Peyer's patch (tissue), 4 donors: ENCODE results near the gene SCN5A. TPM values are rescaled to one million over a fixed set of nuclear protein-coding genes. Genes with fewer than 3 reads are reported as not detected.

Source experiments
- DNase-seq, 3 donors: peaks; one replicate each; pipeline ENCODE4 v3.0.0-alpha.2; 2017 to 2019
- H3K27ac ChIP-seq, 4 donors: fragments of 200-600 bp; sonication (generic); one replicate each; pipeline ENCODE4 v1.5.1; 2016 to 2019
- H3K27me3 ChIP-seq, 2 donors: fragments of 200-600 bp; sonication (generic); one replicate each; pipeline ENCODE4 v1.5.1; 2019
- H3K36me3 ChIP-seq, 3 donors: fragments of 200-600 bp; sonication (generic); one replicate each; pipeline ENCODE4 v1.5.1; 2016 to 2019
- H3K4me1 ChIP-seq, 4 donors: fragments of 200-600 bp; sonication (generic); one replicate each; pipeline ENCODE4 v1.5.1; 2016 to 2019
- H3K4me3 ChIP-seq, 4 donors: fragments of 200-600 bp; sonication (generic); 1 replicate in 3 of 4; 2 replicates in 1 of 4; pipeline ENCODE4 v1.5.1; 2016 to 2019; ENCODE audit warnings: mild to moderate bottlenecking in 1 of 4
- H3K9me3 ChIP-seq, 4 donors: fragments of 200-600 bp; sonication (generic); one replicate each; pipeline ENCODE4 v1.5.1; 2016 to 2019; ENCODE audit warnings: mild to moderate bottlenecking in 1 of 4
- CTCF ChIP-seq, 6 experiments: fragments of 450-650 bp in 4 of 6; fragments of 200-600 bp in 2 of 6; sonication (generic) in 1 of 6; IDR thresholded peaks; one replicate each; pipeline ENCODE4 v1.5.1; 2017 to 2019; ENCODE audit warnings: antibody characterized with exemption in 6 of 6, mild to moderate bottlenecking in 3 of 6, moderate library complexity in 1 of 6
- POLR2A ChIP-seq, 2 donors: fragments of 450-650 bp; IDR thresholded peaks; one replicate each; pipeline ENCODE4 v1.5.1; 2017; ENCODE audit warnings: antibody characterized with exemption in 2 of 2, mild to moderate bottlenecking in 2 of 2, moderate library complexity in 2 of 2
- total RNA-seq, 4 donors: library from RNA; depleted of rRNA; stranded (reverse); fragments of >200 nt; gene quantifications; one replicate each; pipeline ENCODE4 v1.1.0, GENCODE V29; 2016

Gene SCN5A
- total RNA-seq, 4 donors from 2014 or later, result 0.13 TPM; not detected in 3

- no peaks in the 10 kb centered on the region for H3K27me3 ChIP-seq
- no peak overlapping the region for H3K27ac ChIP-seq
- no peaks in the 10 kb centered on the region for H3K4me1 ChIP-seq
- TF ChIP-seq POLR2A (IDR thresholded peaks at IDR 0.05) (no peak), CTCF (IDR thresholded peaks at IDR 0.05) (no peak)
- no peaks in the 10 kb centered on the region for H3K9me3 ChIP-seq
- H3K4me3 ChIP-seq, result no peak overlapping the region
- no peaks in the 10 kb centered on the region for H3K36me3 ChIP-seq
- DNase-seq, result peak in 2 of 3 donors; percentile 20 to 30
These were observed 62.7 kb downstream of the SCN5A start for GRCh38 chr3:38586546-38587520.

- H3K27me3 ChIP-seq, result no peaks in the 10 kb centered on the region
- DNase-seq, result peak in 2 of 3 donors; percentile 23 to 25
- H3K9me3 ChIP-seq, result no peaks in the 10 kb centered on the region
- TF ChIP-seq POLR2A (IDR thresholded peaks at IDR 0.05) (no peak), CTCF (IDR thresholded peaks at IDR 0.05) (no peak)
- no peaks in the 10 kb centered on the region for H3K36me3 ChIP-seq
- H3K4me1 ChIP-seq, result no peaks in the 10 kb centered on the region
- no peak overlapping the region for H3K27ac ChIP-seq
- no peak overlapping the region for H3K4me3 ChIP-seq
These were observed 63.6 kb downstream of the SCN5A start for GRCh38 chr3:38585791-38586420.

DNA sequence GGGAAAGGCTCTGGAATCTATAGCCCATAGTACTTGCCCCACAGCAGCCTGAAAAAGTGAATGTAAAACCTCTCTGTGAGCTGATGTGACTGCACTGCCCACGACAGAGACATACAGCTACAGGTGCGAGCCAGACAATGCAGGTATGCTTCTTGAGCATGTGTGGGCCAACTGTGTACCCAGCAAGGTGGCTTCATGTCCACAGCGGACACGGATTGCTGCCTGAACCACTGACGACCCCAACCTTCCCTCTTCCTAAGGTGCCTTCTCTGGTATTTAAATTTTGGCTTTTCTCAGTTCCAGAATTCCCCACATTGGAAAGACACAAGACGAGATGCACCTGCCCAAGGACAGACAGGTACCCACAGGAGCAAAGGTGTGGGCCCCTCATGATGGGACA lies 65.8 kb downstream of the SCN5A start:
- Histone ChIP-seq H3K27ac (no peak overlapping the region), H3K27me3 (no peaks in the 10 kb centered on the region), H3K36me3 (no peaks in the 10 kb centered on the region), H3K4me1 (no peaks in the 10 kb centered on the region), H3K4me3 (no peak overlapping the region), H3K9me3 (no peaks in the 10 kb centered on the region)
- peak in 2 of 3 donors; percentile 9 to 25 for DNase-seq
- TF ChIP-seq POLR2A (IDR thresholded peaks at IDR 0.05) (no peak), CTCF (IDR thresholded peaks at IDR 0.05) (no peak)

DNA sequence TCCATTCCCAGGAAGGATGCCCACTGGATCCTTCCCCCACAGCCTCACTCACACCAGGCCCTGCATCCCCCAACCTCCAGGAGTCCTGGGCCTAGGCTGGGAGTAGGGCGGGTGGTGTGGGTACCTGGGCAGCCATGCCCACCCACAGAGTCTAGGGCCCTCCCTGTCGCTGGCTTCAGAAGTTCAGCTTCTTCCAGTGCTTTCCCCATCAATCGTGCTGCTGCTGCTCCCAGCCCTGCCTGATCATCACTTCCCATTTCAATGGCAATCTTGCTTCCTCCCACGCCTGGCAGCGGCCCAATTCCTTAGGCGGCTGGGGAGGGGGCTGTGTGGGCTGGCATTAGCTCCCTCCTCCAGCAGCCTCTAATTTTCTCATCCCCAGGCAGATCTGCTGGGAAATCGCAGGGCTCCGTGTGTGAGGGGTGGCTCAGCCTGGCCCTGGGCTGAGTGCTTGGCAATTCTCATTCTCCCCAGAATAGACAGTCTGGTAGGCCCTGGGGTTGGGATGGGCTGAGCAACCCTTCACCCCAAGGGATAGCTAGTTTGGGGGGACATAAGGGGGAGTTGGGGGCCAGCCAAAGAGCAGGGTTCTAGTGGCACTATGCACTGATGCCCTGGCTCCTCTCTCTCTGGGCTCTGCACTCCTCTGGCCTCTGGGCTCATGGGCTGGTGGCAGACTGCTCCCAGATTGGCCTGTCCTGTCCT lies 66.4 kb downstream of the SCN5A start:
- DNase-seq, result peak in 2 of 3 donors; percentile 16 to 30
- no peaks in the 10 kb centered on the region for H3K36me3 ChIP-seq
- no peak overlapping the region for H3K27ac ChIP-seq
- TF ChIP-seq CTCF (IDR thresholded peaks at IDR 0.05) (no peak), POLR2A (IDR thresholded peaks at IDR 0.05) (no peak)
- no peaks in the 10 kb centered on the region for H3K27me3 ChIP-seq
- no peaks in the 10 kb centered on the region for H3K9me3 ChIP-seq
- no peak overlapping the region for H3K4me3 ChIP-seq
- no peaks in the 10 kb centered on the region for H3K4me1 ChIP-seq

- H3K27me3 ChIP-seq, result no peaks in the 10 kb centered on the region
- TF ChIP-seq POLR2A (IDR thresholded peaks at IDR 0.05), result no peak
- H3K9me3 ChIP-seq, result no peaks in the 10 kb centered on the region
- H3K36me3 ChIP-seq, result no peaks in the 10 kb centered on the region
- no peaks in the 10 kb centered on the region for H3K4me1 ChIP-seq
- H3K4me3 ChIP-seq, result no peak overlapping the region
- no peak overlapping the region for H3K27ac ChIP-seq
- DNase-seq, result peak in 1 of 3 donors; percentile 14
These were observed 67.2 kb downstream of the SCN5A start for GRCh38 chr3:38582316-38582715.
